ENCODE results near the gene CYGB. TPM values are rescaled to one million over a fixed set of nuclear protein-coding genes. Genes with fewer than 3 reads are reported as not detected.

The CYGB gene
- total RNA-seq, 1 donor from 2014 or later = 30.2 TPM

DNA sequence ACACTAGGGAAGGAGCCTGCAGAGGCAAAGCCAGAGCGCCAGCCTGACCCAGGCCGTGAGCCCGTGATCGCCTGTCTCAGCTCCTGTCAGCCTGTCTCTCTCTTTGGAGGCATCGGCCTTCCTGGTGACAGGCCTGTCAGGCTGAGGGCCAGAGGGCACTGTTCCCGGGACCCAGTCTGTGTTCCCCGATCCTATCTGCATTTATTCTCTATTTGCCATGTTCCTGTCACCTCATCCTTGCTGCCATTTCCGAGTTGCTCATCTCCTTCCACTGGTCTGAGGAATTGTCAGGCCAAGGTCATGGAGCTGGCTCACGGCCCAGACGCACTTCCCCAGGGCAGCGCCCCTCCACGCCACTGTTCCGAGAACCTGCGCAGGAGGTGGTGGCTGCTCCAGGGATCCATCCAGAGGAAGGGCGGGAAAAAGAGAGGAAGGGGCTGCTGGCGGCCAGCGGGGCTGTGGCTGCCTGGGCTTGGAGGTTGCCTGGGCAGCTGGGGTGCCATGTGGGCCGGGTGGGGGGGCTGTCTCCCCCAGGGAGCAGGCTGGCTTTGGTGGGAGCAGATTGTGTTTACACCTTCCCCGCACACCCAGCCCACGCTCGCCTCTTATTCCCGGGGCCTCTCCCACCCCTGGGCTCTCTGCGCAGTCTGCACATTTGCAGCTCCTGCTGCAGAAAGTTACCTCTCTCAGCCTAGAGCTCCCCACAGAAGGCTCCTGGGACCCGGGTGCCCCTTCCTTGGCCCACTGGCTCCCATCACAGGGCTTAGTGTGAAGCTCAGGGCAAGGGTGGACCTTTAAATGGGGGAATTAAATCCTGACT lies 7.2 kb upstream of the CYGB start:
- Histone ChIP-seq H3K4me3 (no peak overlapping the region), H3K27me3 (ENCODE audit: low read depth) (no peaks in the 10 kb centered on the region), H3K9me3 (no peaks in the 10 kb centered on the region), H3K4me1 (peaks cover 62% of the 10 kb centered on the region), H3K36me3 (no peaks in the 10 kb centered on the region), H3K27ac (peak overlapping the region; percentile 58)
- intact Hi-C loops (cut with DNase I) = no loop called here
- DNase-seq (no peak), ATAC-seq (no peak)
- no peak for TF ChIP-seq CTCF (IDR thresholded peaks at IDR 0.05)

- DNase-seq (no peak), ATAC-seq (no peak)
- H3K36me3 ChIP-seq = no peaks in the 10 kb centered on the region
- peak overlapping the region; percentile 58 for H3K27ac ChIP-seq
- H3K9me3 ChIP-seq = no peaks in the 10 kb centered on the region
- intact Hi-C loops (cut with DNase I) = no loop called here
- no peak overlapping the region for H3K4me3 ChIP-seq
- H3K27me3 ChIP-seq (ENCODE audit: low read depth) = no peaks in the 10 kb centered on the region
- no peak for TF ChIP-seq CTCF (IDR thresholded peaks at IDR 0.05)
- H3K4me1 ChIP-seq = peaks cover 69% of the 10 kb centered on the region
These were observed 6.5 kb upstream of the CYGB start for GRCh38 chr17:76543826-76544545.

GRCh38 chr17:76543482-76543825 lies 5.9 kb upstream of the CYGB start:
- no peak for ATAC-seq

GRCh38 chr17:76542984-76543383 lies 5.5 kb upstream of the CYGB start:
- peaks cover 79% of the 10 kb centered on the region for H3K4me1 ChIP-seq
- H3K27ac ChIP-seq = no peak overlapping the region
- ATAC-seq (no peak), DNase-seq (no peak)
- no peaks in the 10 kb centered on the region for H3K9me3 ChIP-seq
- no peaks in the 10 kb centered on the region for H3K36me3 ChIP-seq
- peaks cover 9% of the 10 kb centered on the region for H3K27me3 ChIP-seq (ENCODE audit: low read depth)
- intact Hi-C loops (cut with DNase I) = no loop called here
- no peak overlapping the region for H3K4me3 ChIP-seq
- no peak for TF ChIP-seq CTCF (IDR thresholded peaks at IDR 0.05)

More at GRCh38 chr17:76543482-76543825, 5.9 kb upstream of the CYGB start:
- Histone ChIP-seq H3K27me3 (ENCODE audit: low read depth) (peaks cover 4% of the 10 kb centered on the region), H3K9me3 (no peaks in the 10 kb centered on the region), H3K4me1 (peaks cover 75% of the 10 kb centered on the region), H3K27ac (no peak overlapping the region), H3K36me3 (no peaks in the 10 kb centered on the region), H3K4me3 (no peak overlapping the region)
- no peak for TF ChIP-seq CTCF (IDR thresholded peaks at IDR 0.05)
- intact Hi-C loops (cut with DNase I) = no loop called here
- no peak for DNase-seq

DNA sequence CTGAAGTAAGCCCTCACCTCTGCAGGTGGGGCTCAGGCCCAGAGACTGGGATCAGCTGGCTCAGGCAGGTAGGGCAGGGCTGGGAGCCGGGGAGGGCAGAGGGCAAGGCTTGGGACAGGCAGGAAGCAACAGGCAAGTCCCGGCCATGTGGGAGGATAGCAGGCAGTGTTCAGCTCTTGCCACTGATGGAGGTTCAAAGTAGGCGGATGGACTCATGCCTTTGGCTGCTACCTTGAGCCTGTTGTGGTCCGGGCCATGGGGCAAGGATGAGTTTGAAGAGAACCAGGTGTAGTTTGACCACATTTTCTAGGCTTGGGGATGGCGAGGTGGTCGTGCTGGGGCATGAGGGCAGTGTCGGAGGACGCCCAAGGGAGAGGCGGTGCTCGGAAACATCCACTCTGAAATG lies 5.1 kb upstream of the CYGB start:
- DNase-seq (no peak), ATAC-seq (no peak)
- Histone ChIP-seq H3K9me3 (no peaks in the 10 kb centered on the region), H3K27me3 (ENCODE audit: low read depth) (peaks cover 12% of the 10 kb centered on the region), H3K4me1 (peaks cover 83% of the 10 kb centered on the region), H3K36me3 (no peaks in the 10 kb centered on the region), H3K27ac (no peak overlapping the region), H3K4me3 (no peak overlapping the region)
- no peak for TF ChIP-seq CTCF (IDR thresholded peaks at IDR 0.05)
- intact Hi-C loops (cut with DNase I) = no loop called here
